ENCODE data around the gene NAA40.

The NAA40 gene

GRCh38 chr11:63893355-63893754 is 45.4 kb upstream of the NAA40 start:
- Histone ChIP-seq H4K20me1 (ENCODE audit: insufficient read depth) (0 out of 2 replicates have a peak, but pooled peaks cover 12% of the 10 kb centered on the region), H3K27me3 (ENCODE audit: insufficient read depth, low read depth) (no peaks in the 10 kb centered on the region), H3K4me2 (no peak overlapping the region), H2AFZ (ENCODE audit: low read depth) (no peak overlapping the region), H3K36me3 (ENCODE audit: insufficient read depth) (0 out of 2 replicates have a peak, but pooled peaks cover 4% of the 10 kb centered on the region), H3K4me3 (IDR thresholded peaks at IDR 0.05; ENCODE audit: insufficient read depth, low read depth, low read length) (no peak overlapping the region), H3K4me1 (ENCODE audit: low read depth, poor library complexity, severe bottlenecking) (peaks cover 33% of the 10 kb centered on the region), H3K9ac (no peak overlapping the region), H3K79me2 (ENCODE audit: insufficient read depth, low read depth) (peaks cover 26% of the 10 kb centered on the region), H3K27ac (no peak overlapping the region)
- TF ChIP-seq, protein P1, sequence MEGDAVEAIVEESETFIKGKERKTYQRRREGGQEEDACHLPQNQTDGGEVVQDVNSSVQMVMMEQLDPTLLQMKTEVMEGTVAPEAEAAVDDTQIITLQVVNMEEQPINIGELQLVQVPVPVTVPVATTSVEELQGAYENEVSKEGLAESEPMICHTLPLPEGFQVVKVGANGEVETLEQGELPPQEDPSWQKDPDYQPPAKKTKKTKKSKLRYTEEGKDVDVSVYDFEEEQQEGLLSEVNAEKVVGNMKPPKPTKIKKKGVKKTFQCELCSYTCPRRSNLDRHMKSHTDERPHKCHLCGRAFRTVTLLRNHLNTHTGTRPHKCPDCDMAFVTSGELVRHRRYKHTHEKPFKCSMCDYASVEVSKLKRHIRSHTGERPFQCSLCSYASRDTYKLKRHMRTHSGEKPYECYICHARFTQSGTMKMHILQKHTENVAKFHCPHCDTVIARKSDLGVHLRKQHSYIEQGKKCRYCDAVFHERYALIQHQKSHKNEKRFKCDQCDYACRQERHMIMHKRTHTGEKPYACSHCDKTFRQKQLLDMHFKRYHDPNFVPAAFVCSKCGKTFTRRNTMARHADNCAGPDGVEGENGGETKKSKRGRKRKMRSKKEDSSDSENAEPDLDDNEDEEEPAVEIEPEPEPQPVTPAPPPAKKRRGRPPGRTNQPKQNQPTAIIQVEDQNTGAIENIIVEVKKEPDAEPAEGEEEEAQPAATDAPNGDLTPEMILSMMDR (conservative IDR thresholded peaks at IDR 0.05; ENCODE audit: low read depth, low read length) = no peak

- TF ChIP-seq, protein P1 (conservative IDR thresholded peaks at IDR 0.05; ENCODE audit: low read depth, low read length) = no peak
- H4K20me1 ChIP-seq (ENCODE audit: insufficient read depth) = 0 out of 2 replicates have a peak, but pooled peaks cover 9% of the 10 kb centered on the region
- no peak overlapping the region for H3K4me3 ChIP-seq (IDR thresholded peaks at IDR 0.05; ENCODE audit: insufficient read depth, low read depth, low read length)
- no peaks in the 10 kb centered on the region for H3K27me3 ChIP-seq (ENCODE audit: insufficient read depth, low read depth)
- peaks cover 4% of the 10 kb centered on the region; the same call in 1 of the 2 replicates for H3K36me3 ChIP-seq (ENCODE audit: insufficient read depth)
- no peak overlapping the region for H3K27ac ChIP-seq
- no peak overlapping the region for H3K4me2 ChIP-seq
- H3K79me2 ChIP-seq (ENCODE audit: insufficient read depth, low read depth) = peaks cover 16% of the 10 kb centered on the region
- peaks cover 19% of the 10 kb centered on the region for H3K4me1 ChIP-seq (ENCODE audit: low read depth, poor library complexity, severe bottlenecking)
- no peak overlapping the region for H3K9ac ChIP-seq
- H2AFZ ChIP-seq (ENCODE audit: low read depth) = no peak overlapping the region
Observed at GRCh38 chr11:63896071-63896470, 42.7 kb upstream of the NAA40 start.

DNA sequence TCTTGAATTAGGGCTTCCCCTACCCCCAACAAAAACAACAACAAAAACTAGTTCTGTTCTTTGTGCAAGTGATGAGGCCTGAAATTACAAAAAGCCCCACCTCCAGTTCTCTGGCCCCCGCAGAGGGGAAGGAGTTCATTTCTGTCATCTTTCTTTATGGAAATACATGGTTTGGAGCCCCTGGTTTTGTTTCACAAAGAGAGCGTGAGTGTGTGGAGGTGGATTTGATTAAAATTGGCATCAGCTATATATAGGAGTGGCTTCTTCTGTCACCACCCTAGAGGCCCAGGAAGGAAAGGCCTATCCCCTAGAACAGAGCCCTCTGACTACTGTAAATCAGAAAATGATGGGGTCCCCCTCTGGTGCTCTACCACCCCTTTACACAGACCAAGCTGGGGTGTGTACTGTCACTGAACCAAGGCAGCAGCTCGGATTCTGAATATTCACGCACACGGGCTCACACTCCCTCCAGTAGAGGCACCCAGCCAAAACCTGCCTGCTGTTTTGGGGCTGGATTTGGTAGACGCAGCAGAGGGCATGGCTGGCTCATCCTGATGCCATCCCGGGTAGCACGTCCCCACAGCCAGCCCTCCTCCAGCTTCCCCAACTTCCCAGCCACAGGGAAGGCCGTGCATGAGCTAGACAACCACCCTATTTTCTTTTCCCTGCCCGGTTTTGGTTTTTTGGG is 41.2 kb upstream of the NAA40 start:
- Histone ChIP-seq H4K20me1 (ENCODE audit: insufficient read depth) (no peaks in the 10 kb centered on the region), H3K4me1 (ENCODE audit: low read depth, poor library complexity, severe bottlenecking) (peaks cover 4% of the 10 kb centered on the region), H3K4me3 (IDR thresholded peaks at IDR 0.05; ENCODE audit: insufficient read depth, low read depth, low read length) (no peak overlapping the region), H3K9ac (no peak overlapping the region), H3K79me2 (ENCODE audit: insufficient read depth, low read depth) (peaks cover 16% of the 10 kb centered on the region), H3K27ac (no peak overlapping the region), H2AFZ (ENCODE audit: low read depth) (no peak overlapping the region), H3K4me2 (no peak overlapping the region), H3K36me3 (ENCODE audit: insufficient read depth) (peaks cover 4% of the 10 kb centered on the region; the same call in 1 of the 2 replicates), H3K27me3 (ENCODE audit: insufficient read depth, low read depth) (no peaks in the 10 kb centered on the region)
- TF ChIP-seq, protein P1 (conservative IDR thresholded peaks at IDR 0.05; ENCODE audit: low read depth, low read length) = no peak

GRCh38 chr11:63901660-63902059 is 37.1 kb upstream of the NAA40 start:
- Histone ChIP-seq H2AFZ (ENCODE audit: low read depth) (no peak overlapping the region), H3K4me2 (no peak overlapping the region), H3K4me3 (IDR thresholded peaks at IDR 0.05; ENCODE audit: insufficient read depth, low read depth, low read length) (no peak overlapping the region), H3K4me1 (ENCODE audit: low read depth, poor library complexity, severe bottlenecking) (no peaks in the 10 kb centered on the region), H3K36me3 (ENCODE audit: insufficient read depth) (no peaks in the 10 kb centered on the region; the same call in 1 of the 2 replicates), H3K27me3 (ENCODE audit: insufficient read depth, low read depth) (no peaks in the 10 kb centered on the region), H3K9ac (no peak overlapping the region), H4K20me1 (ENCODE audit: insufficient read depth) (no peaks in the 10 kb centered on the region), H3K27ac (no peak overlapping the region), H3K79me2 (ENCODE audit: insufficient read depth, low read depth) (no peaks in the 10 kb centered on the region)
- TF ChIP-seq, protein P1 (conservative IDR thresholded peaks at IDR 0.05; ENCODE audit: low read depth, low read length) = peak; percentile 40

Data from KMS-11 (cell line).